Ishikawa (cell line): ENCODE measurements around the gene FLT1.

Experiments used
- CEBPB ChIP-seq: IDR thresholded peaks from 2 replicates; pipeline ENCODE4 v1.6.1; 2012
- CREB1 ChIP-seq: IDR thresholded peaks from 2 replicates; pipeline ENCODE4 v1.6.1; 2012; ENCODE audit warnings: low read depth
- EGR1 ChIP-seq: IDR thresholded peaks from 2 replicates; pipeline ENCODE4 v1.6.1; 2012
- EP300 ChIP-seq: IDR thresholded peaks from 2 replicates; pipeline ENCODE4 v1.6.1; 2012; ENCODE audit warnings: borderline replicate concordance
- FOXM1 ChIP-seq: IDR thresholded peaks from 2 replicates; pipeline ENCODE4 v1.6.1; 2012; ENCODE audit warnings: low read depth, borderline replicate concordance
- MAX ChIP-seq: IDR thresholded peaks from 2 replicates; pipeline ENCODE4 v1.6.1; 2012
- RAD21 ChIP-seq: IDR thresholded peaks from 2 replicates; pipeline ENCODE4 v1.6.1; 2012; ENCODE audit warnings: low read depth
- TAF1 ChIP-seq: IDR thresholded peaks from 2 replicates; pipeline ENCODE4 v1.6.1; 2012; ENCODE audit warnings: low read depth, mild to moderate bottlenecking
- TCF12 ChIP-seq: IDR thresholded peaks from 2 replicates; pipeline ENCODE4 v1.6.1; 2012; ENCODE audit warnings: low read depth
- YY1 ChIP-seq: IDR thresholded peaks from 2 replicates; pipeline ENCODE4 v1.6.1; 2012; ENCODE audit warnings: low read depth

DNA sequence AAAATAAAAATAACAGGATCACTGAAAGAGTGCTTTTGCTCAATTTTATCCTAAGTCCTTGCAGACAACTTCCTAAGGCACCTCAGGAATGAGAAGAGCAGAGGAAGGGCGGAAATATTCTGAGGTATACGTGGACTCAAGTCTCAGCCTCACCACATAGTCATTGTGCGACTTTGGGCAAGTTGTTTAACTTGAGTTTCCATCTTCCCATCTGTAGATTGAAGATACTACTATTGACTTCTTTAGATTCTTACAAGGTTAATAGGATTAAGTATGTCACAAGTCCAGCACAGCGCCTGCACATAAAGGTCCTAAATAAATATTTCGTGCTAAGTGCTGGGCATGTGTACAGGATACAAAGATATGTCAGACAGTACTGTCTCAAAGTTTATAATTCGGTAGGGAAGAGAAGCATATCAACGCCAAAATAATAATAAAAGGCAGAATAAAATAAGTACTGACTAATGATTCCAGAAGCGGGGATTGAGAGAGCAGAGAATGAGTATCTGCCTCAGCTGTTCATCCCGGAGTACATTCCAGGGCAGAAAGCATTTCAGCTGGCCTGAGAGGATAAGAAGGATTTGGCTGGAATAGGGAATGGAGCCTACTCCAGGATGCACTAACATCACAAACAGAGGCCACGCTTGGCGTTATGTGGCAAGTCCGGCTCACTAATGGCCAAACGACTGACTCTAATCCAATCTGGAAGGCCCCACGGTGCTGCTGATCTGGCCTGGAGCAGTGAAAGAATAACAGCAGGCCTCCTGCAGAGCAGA lies 139.7 kb downstream of the FLT1 start:
- no peak for TF ChIP-seq YY1
- TF ChIP-seq CEBPB = no peak
- TF ChIP-seq TAF1 = no peak
- TF ChIP-seq MAX = no peak
- no peak for TF ChIP-seq RAD21
- no peak for TF ChIP-seq FOXM1
- no peak for TF ChIP-seq CREB1
- no peak for TF ChIP-seq EGR1
- no peak for TF ChIP-seq EP300
- no peak for TF ChIP-seq TCF12
